ENCODE results near the gene DUSP16.

DNA sequence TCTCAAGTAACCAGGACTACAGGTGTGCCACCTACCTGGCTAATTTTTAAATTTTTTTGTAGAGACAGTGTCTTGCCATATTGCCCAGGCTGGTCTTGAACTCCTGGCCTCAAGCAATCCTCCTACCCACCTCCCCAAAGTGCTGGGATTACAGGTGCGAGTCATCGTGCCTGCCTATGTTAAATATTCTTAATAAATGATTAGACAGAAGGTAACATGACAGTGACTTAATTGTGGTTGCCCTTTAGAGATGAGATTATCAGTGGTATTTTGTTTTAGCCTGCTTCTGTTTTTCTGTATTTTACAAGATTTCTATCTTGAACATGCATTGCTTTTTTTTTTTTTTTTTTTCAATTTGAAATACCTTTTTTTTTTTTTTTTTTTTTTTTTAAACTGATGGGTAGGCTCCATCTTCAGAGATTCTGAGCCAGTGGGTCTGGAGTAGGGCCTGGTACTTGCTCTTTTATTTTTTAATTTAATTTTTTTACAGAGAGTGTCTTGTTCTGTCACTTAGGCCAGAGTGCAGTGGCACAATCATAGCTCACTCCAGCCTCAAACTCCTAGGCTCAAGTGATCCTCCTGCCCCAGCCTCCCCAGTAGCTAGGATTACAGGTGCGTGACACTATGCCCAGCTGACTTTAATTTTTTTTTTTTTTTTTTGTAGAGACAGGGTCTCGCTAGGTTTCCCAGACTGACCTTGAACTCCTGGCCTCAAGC, 117.3 kb downstream of the DUSP16 start:
- TF ChIP-seq EZH2phosphoT487 (IDR thresholded peaks at IDR 0.05) (no peak), EZH2 (IDR thresholded peaks at IDR 0.05) (no peak)
- TF ChIP-seq, protein P1, sequence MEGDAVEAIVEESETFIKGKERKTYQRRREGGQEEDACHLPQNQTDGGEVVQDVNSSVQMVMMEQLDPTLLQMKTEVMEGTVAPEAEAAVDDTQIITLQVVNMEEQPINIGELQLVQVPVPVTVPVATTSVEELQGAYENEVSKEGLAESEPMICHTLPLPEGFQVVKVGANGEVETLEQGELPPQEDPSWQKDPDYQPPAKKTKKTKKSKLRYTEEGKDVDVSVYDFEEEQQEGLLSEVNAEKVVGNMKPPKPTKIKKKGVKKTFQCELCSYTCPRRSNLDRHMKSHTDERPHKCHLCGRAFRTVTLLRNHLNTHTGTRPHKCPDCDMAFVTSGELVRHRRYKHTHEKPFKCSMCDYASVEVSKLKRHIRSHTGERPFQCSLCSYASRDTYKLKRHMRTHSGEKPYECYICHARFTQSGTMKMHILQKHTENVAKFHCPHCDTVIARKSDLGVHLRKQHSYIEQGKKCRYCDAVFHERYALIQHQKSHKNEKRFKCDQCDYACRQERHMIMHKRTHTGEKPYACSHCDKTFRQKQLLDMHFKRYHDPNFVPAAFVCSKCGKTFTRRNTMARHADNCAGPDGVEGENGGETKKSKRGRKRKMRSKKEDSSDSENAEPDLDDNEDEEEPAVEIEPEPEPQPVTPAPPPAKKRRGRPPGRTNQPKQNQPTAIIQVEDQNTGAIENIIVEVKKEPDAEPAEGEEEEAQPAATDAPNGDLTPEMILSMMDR (IDR thresholded peaks at IDR 0.05), result no peak

Measured in neural progenitor cell (in vitro differentiated cells).